RWPE1 (cell line): Measurements from ENCODE around the gene SKAP2.

Experiments used
- CTCF ChIA-PET: fragments of 350-600 bp; sonication (Branson Sonifier 250); formaldehyde crosslinking; extraction: SDS; loops from one replicate; lab custom pipeline; 2021; lab: Yijun Ruan, JAX
- POLR2A ChIA-PET: fragments of 400-600 bp; formaldehyde crosslinking; extraction: SDS; loops from one replicate; lab custom pipeline; 2020; ENCODE audit warnings: antibody characterized with exemption; ENCODE audit not compliant: low non-redundant PET; lab: Yijun Ruan, JAX
- DNase-seq: peaks from one replicate; pipeline ENCODE4 v3.0.0; 2012; ENCODE audit warnings: low spot score
- H3K27ac ChIP-seq: fragments of 450-650 bp; 2 replicates; pipeline ENCODE4 v1.5.1; 2017
- TF ChIP-seq, protein P1 (sequence below): fragments of 450-650 bp; conservative IDR thresholded peaks from 2 replicates; pipeline ENCODE4 v1.5.1; 2017; ENCODE audit warnings: low read depth, mild to moderate bottlenecking

SKAP2 gene

DNA sequence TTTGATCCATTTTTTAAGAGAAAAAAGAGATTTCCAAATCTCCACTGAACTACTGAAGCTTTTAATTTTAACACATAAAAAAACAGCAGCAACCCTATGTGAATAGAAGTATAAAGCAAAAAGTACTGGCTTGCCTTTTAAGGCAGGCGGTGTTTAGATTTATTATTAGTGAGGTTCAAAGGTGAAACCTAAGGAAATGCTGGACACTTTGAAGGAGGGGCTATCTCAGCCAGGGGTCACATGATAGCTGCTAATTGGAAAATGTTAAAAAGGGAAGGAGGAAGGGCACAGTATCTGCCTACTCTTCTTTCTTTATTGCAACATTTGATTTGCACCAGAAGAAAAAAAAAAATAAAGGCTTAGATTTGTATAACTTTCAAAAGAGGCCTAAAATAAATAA is 183.8 kb downstream of the SKAP2 start:
- CTCF ChIA-PET: interaction anchor here (0.7 to 1.1 kb wide), 3 partner anchors 13 to 309 kb away, joined by 3 to 4 read pairs (median 3); no protein-coding TSS in a partner anchor
- POLR2A ChIA-PET: no interaction called here
- DNase-seq: no peak
- H3K27ac ChIP-seq: no peak overlapping the region
- TF ChIP-seq, protein P1, sequence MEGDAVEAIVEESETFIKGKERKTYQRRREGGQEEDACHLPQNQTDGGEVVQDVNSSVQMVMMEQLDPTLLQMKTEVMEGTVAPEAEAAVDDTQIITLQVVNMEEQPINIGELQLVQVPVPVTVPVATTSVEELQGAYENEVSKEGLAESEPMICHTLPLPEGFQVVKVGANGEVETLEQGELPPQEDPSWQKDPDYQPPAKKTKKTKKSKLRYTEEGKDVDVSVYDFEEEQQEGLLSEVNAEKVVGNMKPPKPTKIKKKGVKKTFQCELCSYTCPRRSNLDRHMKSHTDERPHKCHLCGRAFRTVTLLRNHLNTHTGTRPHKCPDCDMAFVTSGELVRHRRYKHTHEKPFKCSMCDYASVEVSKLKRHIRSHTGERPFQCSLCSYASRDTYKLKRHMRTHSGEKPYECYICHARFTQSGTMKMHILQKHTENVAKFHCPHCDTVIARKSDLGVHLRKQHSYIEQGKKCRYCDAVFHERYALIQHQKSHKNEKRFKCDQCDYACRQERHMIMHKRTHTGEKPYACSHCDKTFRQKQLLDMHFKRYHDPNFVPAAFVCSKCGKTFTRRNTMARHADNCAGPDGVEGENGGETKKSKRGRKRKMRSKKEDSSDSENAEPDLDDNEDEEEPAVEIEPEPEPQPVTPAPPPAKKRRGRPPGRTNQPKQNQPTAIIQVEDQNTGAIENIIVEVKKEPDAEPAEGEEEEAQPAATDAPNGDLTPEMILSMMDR: no peak

DNA sequence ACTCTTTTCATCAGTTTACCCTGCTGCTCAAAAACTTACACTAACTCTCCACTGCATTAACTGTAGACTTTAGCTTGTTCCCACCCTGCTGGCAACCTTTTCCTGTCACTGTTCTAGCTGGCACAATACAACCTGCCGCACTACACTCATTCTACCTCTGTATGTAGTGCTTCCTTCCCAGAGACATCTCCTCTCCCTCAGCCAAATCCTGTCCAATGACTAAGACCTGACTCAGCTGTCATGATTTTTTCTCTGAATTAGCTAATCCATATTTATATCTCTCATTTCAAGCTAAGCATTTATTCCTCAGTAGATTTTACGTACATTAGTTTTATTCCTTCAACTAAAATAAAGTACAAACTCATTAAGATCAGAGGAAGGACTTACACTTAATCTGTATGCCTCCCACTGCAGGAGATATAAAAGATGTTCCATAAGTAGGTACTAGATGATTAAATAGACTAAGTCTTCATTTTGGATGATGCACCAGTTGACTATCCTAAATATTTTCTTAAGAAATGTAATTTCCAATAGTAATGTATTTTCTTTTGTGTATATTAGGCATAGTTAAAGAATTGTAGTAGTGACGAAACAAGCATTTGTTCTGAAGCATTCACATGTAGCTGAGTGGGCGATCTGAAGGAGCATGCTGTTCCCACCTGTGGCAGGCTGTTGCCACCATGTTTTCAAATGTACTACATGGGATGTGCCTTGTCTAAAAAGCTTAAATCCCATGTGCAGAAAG is 189.1 kb downstream of the SKAP2 start:
- TF ChIP-seq, protein P1: no peak
- peak; percentile 46 for DNase-seq
- POLR2A ChIA-PET: no interaction called here
- H3K27ac ChIP-seq: no peak overlapping the region
- CTCF ChIA-PET: interaction anchor here (0.6 kb wide), 2 partner anchors 184 to 270 kb away, joined by 3 read pairs; no protein-coding TSS in a partner anchor

DNA sequence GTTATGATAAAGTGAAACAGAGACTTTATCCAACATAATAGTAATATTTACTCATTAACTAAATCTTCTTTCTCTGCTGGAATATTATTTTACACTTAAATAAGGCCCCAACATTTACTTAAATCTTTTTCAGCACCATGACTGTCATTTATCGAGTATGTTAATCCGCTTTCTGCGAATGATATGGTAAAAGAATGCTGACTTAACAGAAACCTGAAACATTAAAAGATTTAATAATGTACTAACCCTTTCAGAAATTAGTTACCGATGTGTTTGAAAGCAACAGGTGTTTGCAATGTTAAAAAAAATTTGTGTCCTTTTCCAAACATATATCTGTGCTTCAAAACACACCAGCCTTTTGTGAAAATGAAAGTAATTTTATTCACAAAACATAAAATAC is 190.5 kb downstream of the SKAP2 start:
- H3K27ac ChIP-seq: no peak overlapping the region
- ChIA-PET CTCF (no interaction called here), POLR2A (no interaction called here)
- TF ChIP-seq, protein P1: no peak
- DNase-seq: no peak

DNA sequence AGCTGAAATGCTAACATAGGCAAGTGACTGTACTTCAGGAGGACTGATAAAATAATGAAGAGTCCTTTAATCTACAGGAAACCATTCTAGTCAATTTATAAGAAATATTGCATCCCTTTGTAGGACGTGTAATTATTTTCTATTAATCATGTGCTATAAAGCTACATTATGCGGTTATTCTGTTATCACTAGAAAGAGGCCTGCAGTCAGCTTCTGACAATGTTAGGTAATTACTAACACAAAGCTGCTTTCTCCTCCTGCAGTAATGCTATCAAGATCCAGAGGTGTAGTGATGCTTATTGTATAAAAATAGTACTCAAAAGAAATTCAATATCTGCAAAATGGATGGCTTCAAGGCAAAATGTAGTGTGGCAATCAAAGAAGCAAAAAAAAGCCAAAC is 191.1 kb downstream of the SKAP2 start:
- ChIA-PET POLR2A (no interaction called here), CTCF (no interaction called here)

DNA sequence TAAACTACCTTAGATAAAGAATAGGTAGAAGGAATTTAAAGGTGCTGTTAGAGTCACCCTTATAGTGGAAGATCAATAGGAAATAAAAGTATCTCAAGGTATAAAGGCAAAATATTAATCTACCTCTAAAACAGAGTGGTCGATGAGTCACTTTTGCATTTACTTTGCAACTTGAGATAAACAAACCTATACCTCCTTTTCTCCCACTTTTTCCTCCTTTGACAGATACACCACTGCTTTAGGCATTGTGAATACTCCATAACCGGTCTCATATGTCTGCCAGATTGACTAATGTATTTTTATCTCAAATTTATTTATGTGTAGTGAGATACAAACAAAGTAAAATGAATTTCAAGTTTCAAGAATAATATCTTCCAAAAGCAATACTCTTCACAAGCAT is 193.5 kb downstream of the SKAP2 start:
- DNase-seq: no peak
- H3K27ac ChIP-seq: no peak overlapping the region
- ChIA-PET CTCF (no interaction called here), POLR2A (no interaction called here)
- TF ChIP-seq, protein P1: no peak

More for the DNA sequence above, 191.1 kb downstream of the SKAP2 start:
- TF ChIP-seq, protein P1: no peak
- H3K27ac ChIP-seq: no peak overlapping the region
- no peak for DNase-seq

DNA sequence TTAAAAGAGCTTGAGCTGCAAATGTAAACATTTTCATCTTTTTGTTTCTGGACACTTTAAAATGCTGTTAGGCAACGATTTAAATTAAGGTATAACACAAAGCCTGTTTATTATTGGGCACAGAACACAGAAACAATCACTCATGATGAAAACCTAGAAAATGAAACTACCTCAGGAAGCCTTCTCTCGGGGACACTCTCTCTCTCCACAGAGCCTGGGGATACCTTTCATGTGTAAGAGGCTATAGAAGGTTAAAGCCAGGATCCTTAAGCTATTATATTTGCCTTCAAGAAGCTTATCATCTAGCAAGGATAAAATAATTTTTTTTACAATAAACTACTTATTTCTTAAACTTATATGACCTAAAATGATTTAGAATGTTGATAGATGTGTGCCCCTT is 194.1 kb downstream of the SKAP2 start:
- no peak overlapping the region for H3K27ac ChIP-seq
- TF ChIP-seq, protein P1: no peak
- ChIA-PET CTCF (interaction anchor here (1.1 to 1.2 kb wide), 3 partner anchors 305 to 473 kb away, joined by 3 to 4 read pairs (median 3); partner anchors contain the start of gene HOXA5), POLR2A (interaction anchor here (0.6 kb wide), 1 partner anchor 479 kb away, joined by 4 read pairs; no protein-coding TSS in a partner anchor)
- DNase-seq: no peak
